Middle frontal gyrus (tissue), 1 donor: ENCODE results near the gene GPR157.
"Not testable (repeated sequence)": the region's sequence is repeated elsewhere in the genome, so short reads cannot be mapped to it uniquely, and the experiment has no call there.

Experiments used
- DNase-seq: peaks from one replicate; pipeline ENCODE4 v3.0.0-alpha.2; 2015; ENCODE audit warnings: low spot score; ENCODE audit errors: extremely low spot score

The GPR157 gene

GRCh38 chr1:9120312-9120958 lies 8.5 kb downstream of the GPR157 start:
- DNase-seq: no peak

GRCh38 chr1:9119745-9120144 lies 9.2 kb downstream of the GPR157 start:
- DNase-seq: no peak

GRCh38 chr1:9118186-9118585 lies 10.7 kb downstream of the GPR157 start:
- no peak for DNase-seq

GRCh38 chr1:9115351-9116205 lies 13.3 kb downstream of the GPR157 start:
- no peak for DNase-seq

GRCh38 chr1:9112961-9113880 lies 15.7 kb downstream of the GPR157 start:
- no peak for DNase-seq

GRCh38 chr1:9111957-9112356 lies 16.9 kb downstream of the GPR157 start:
- no peak for DNase-seq

GRCh38 chr1:9111357-9111691 lies 17.6 kb downstream of the GPR157 start:
- DNase-seq: no peak

GRCh38 chr1:9110669-9111356 lies 18.1 kb downstream of the GPR157 start:
- DNase-seq: peak; percentile 66

- DNase-seq: no peak
These were observed 20.7 kb downstream of the GPR157 start for GRCh38 chr1:9108056-9108665.

- DNase-seq: no peak
These were observed 21.8 kb downstream of the GPR157 start for GRCh38 chr1:9107136-9107535.

- no peak for DNase-seq
These were observed 22.6 kb downstream of the GPR157 start for GRCh38 chr1:9106286-9106685.

- no peak for DNase-seq
These were observed 23.5 kb downstream of the GPR157 start for GRCh38 chr1:9105336-9105867.

GRCh38 chr1:9101510-9102146 lies 27.3 kb downstream of the GPR157 start:
- DNase-seq: no peak

GRCh38 chr1:9100471-9101043 lies 28.3 kb downstream of the GPR157 start:
- DNase-seq: no peak

- DNase-seq: no peak
These were observed 29.3 kb downstream of the GPR157 start for GRCh38 chr1:9099555-9099954.

- no peak for DNase-seq
These were observed 30.8 kb downstream of the GPR157 start for GRCh38 chr1:9097947-9098705.

- no peak for DNase-seq
These were observed 33.1 kb downstream of the GPR157 start for GRCh38 chr1:9095818-9096217.

GRCh38 chr1:9093996-9094595 lies 34.8 kb downstream of the GPR157 start:
- DNase-seq: not testable (repeated sequence)

GRCh38 chr1:9093581-9093980 lies 35.3 kb downstream of the GPR157 start:
- DNase-seq: no peak
